ENCODE data around the gene SLC12A8. TPM values are rescaled to one million over a fixed set of nuclear protein-coding genes. Genes with fewer than 3 reads are reported as not detected.

SLC12A8 gene
- total RNA-seq, 1 experiment from 2014 or later, result 7.1 TPM

DNA sequence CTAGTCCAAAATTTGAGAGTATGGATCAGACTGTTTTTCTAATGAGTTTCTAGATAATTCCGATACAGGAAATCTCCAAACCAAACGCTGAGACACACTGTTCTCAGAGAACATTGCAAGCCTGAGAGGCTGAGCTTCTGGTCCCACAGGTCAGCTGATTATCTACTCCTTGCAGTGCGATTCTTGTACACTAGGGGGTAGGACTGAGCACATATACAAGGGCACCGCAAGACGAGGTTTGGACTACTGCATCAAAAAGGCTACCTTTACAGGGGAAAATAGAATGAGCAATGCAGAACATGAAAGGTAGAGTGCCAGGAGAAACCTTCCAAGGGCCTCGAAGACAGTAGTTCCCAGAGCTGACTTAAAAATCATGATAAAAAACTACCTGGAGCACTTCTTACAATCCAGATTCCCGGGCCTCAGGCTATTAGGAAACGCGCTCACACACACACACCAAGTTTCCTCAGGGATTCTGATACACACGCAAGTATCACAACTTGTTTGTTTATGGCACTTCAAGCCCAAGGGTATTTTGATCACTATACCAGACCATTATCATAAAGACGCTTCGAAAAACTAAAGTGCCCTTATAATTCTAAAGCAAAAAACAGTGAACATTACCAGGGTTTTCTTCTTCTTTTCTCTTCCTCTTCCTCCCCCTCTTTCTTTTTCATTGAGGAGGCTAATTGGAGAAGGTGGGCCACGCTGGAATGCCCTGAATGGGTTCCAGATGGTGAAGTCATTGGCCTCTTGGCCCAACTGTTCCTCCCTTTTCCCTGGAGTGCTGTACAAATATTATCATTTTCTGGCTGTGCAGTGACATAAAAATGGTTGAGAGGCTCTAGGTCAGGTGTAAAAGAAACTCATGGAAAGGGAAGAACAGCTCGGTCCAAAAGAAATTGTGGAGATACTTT is 61.8 kb downstream of the SLC12A8 start:
- intact Hi-C loops (cut with micrococcal nuclease; ENCODE audit: unreplicated experiment), result loop anchor here (5.0 to 10.0 kb wide), 2 partner anchors 287 to 434 kb away; no protein-coding TSS in a partner anchor
- CTCF ChIA-PET, result interaction anchor here (0.7 to 1.0 kb wide), 2 partner anchors 284 to 288 kb away, joined by 3 to 10 read pairs; no protein-coding TSS in a partner anchor
- POLR2A ChIA-PET (ENCODE audit: low non-redundant PET), result interaction anchor here (0.6 kb wide), 1 partner anchor 445 kb away, joined by 4 read pairs; no protein-coding TSS in a partner anchor

DNA sequence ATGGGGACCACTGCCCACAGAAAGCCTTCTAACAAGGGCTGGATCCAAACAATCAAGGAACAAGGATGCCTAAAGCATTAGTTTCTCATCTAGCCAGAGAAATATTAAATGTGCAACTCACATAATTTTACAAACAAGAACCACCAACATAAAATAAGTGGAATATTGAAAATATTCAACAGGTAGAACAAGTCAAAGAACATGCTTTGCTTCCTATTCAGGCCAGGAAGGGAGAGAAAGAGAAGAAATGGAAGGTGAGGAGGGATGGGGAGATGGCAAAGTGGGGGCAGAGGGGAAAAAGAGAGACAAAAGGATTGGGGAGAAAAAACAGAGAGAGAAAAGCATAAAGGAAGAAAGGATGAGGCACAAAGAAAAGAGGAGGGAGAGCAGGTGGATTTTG is 63.1 kb downstream of the SLC12A8 start:
- Histone ChIP-seq H3K36me3 (ENCODE audit: insufficient read depth, low read length, poor library complexity, severe bottlenecking) (no peaks in the 10 kb centered on the region), H3K27me3 (replicated peaks; ENCODE audit: insufficient read depth, low read depth, low read length, poor library complexity) (no peaks in the 10 kb centered on the region), H3K9me3 (ENCODE audit: low read depth, low read length, poor library complexity, severe bottlenecking) (no peaks in the 10 kb centered on the region), H3K4me3 (ENCODE audit: low read depth, low read length, poor library complexity, severe bottlenecking) (no peak overlapping the region), H3K4me1 (ENCODE audit: insufficient read depth, low read length, poor library complexity, severe bottlenecking) (no peaks in the 10 kb centered on the region), H3K27ac (ENCODE audit: low read depth, low read length, poor library complexity, severe bottlenecking) (no peak overlapping the region)
- intact Hi-C loops (cut with micrococcal nuclease; ENCODE audit: unreplicated experiment), result no loop called here
- DNase-seq (ENCODE audit: low spot score), result no peak
- BruUV-seq (replicated peaks), result no TSS peak
- POLR2A ChIA-PET (ENCODE audit: low non-redundant PET), result no interaction called here
- TF ChIP-seq, protein P1, sequence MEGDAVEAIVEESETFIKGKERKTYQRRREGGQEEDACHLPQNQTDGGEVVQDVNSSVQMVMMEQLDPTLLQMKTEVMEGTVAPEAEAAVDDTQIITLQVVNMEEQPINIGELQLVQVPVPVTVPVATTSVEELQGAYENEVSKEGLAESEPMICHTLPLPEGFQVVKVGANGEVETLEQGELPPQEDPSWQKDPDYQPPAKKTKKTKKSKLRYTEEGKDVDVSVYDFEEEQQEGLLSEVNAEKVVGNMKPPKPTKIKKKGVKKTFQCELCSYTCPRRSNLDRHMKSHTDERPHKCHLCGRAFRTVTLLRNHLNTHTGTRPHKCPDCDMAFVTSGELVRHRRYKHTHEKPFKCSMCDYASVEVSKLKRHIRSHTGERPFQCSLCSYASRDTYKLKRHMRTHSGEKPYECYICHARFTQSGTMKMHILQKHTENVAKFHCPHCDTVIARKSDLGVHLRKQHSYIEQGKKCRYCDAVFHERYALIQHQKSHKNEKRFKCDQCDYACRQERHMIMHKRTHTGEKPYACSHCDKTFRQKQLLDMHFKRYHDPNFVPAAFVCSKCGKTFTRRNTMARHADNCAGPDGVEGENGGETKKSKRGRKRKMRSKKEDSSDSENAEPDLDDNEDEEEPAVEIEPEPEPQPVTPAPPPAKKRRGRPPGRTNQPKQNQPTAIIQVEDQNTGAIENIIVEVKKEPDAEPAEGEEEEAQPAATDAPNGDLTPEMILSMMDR (conservative IDR thresholded peaks at IDR 0.05; ENCODE audit: low read depth, low read length), result no peak
- TF ChIP-seq EZH2 (IDR thresholded peaks at IDR 0.05; ENCODE audit: borderline replicate concordance, low read depth, low read length, poor library complexity, severe bottlenecking), result no peak
- CTCF ChIA-PET, result no interaction called here

More for the DNA sequence above, 61.8 kb downstream of the SLC12A8 start:
- H3K27me3 ChIP-seq (replicated peaks; ENCODE audit: insufficient read depth, low read depth, low read length, poor library complexity), result no peaks in the 10 kb centered on the region
- H3K4me1 ChIP-seq (ENCODE audit: insufficient read depth, low read length, poor library complexity, severe bottlenecking), result peaks cover 1% of the 10 kb centered on the region
- no peak overlapping the region for H3K4me3 ChIP-seq (ENCODE audit: low read depth, low read length, poor library complexity, severe bottlenecking)
- TF ChIP-seq, protein P1 (conservative IDR thresholded peaks at IDR 0.05; ENCODE audit: low read depth, low read length), result peak; percentile 80
- no peak for TF ChIP-seq EZH2 (IDR thresholded peaks at IDR 0.05; ENCODE audit: borderline replicate concordance, low read depth, low read length, poor library complexity, severe bottlenecking)
- no peak overlapping the region for H3K27ac ChIP-seq (ENCODE audit: low read depth, low read length, poor library complexity, severe bottlenecking)
- BruUV-seq (replicated peaks), result no TSS peak
- peak; percentile 77 for DNase-seq (ENCODE audit: low spot score)
- H3K36me3 ChIP-seq (ENCODE audit: insufficient read depth, low read length, poor library complexity, severe bottlenecking), result no peaks in the 10 kb centered on the region
- no peaks in the 10 kb centered on the region for H3K9me3 ChIP-seq (ENCODE audit: low read depth, low read length, poor library complexity, severe bottlenecking)

DNA sequence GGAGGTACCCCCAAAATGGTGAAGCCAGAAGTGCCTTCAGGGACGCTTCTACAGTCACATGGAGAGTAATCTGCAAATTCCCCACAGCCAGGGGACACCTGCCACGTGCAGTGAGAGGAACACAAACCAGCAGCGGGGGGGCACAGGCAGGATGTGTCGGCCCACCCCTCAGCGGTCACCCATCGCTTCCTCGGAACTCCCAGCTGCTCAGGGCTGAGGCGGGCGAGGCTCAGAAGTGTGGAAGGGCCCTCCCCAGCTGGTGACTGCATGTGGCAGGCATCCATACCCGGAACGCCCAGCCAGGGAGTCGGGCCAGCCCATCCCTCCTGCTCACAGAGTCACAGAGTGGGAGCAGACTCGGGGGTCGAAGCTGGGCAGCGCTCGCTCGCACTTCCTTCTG is 63.7 kb downstream of the SLC12A8 start:
- H3K9me3 ChIP-seq (ENCODE audit: low read depth, low read length, poor library complexity, severe bottlenecking), result no peaks in the 10 kb centered on the region
- peaks cover 6% of the 10 kb centered on the region for H3K4me1 ChIP-seq (ENCODE audit: insufficient read depth, low read length, poor library complexity, severe bottlenecking)
- CTCF ChIA-PET, result no interaction called here
- POLR2A ChIA-PET (ENCODE audit: low non-redundant PET), result no interaction called here
- H3K36me3 ChIP-seq (ENCODE audit: insufficient read depth, low read length, poor library complexity, severe bottlenecking), result no peaks in the 10 kb centered on the region
- TF ChIP-seq, protein P1 (conservative IDR thresholded peaks at IDR 0.05; ENCODE audit: low read depth, low read length), result no peak
- TF ChIP-seq EZH2 (IDR thresholded peaks at IDR 0.05; ENCODE audit: borderline replicate concordance, low read depth, low read length, poor library complexity, severe bottlenecking), result no peak
- intact Hi-C loops (cut with micrococcal nuclease; ENCODE audit: unreplicated experiment), result no loop called here
- no peak overlapping the region for H3K4me3 ChIP-seq (ENCODE audit: low read depth, low read length, poor library complexity, severe bottlenecking)
- no TSS peak for BruUV-seq (replicated peaks)
- no peak for DNase-seq (ENCODE audit: low spot score)
- no peaks in the 10 kb centered on the region for H3K27me3 ChIP-seq (replicated peaks; ENCODE audit: insufficient read depth, low read depth, low read length, poor library complexity)
- H3K27ac ChIP-seq (ENCODE audit: low read depth, low read length, poor library complexity, severe bottlenecking), result no peak overlapping the region
